Chondrocyte (in vitro differentiated cells): ENCODE data around the gene TMEM271. TPM values are rescaled to one million over a fixed set of nuclear protein-coding genes. Genes with fewer than 3 reads are reported as not detected.

Experiments used
- DNase-seq: peaks from one replicate; pipeline ENCODE4 v3.0.0; 2021; ENCODE audit warnings: mixed read lengths, low spot score
- H3K27ac Mint-ChIP-seq: one replicate; pipeline ENCODE4 v1.8.0; 2021; ENCODE audit warnings: mild to moderate bottlenecking, moderate library complexity, mixed read lengths; ENCODE audit not compliant: unreplicated experiment
- H3K27me3 Mint-ChIP-seq: 2 replicates; pipeline ENCODE4 v1.8.0; 2021; ENCODE audit warnings: low read depth, mixed read lengths
- H3K36me3 Mint-ChIP-seq: 2 replicates; pipeline ENCODE4 v1.8.0; 2021; ENCODE audit warnings: low read depth, mixed read lengths
- H3K4me1 Mint-ChIP-seq: 2 replicates; pipeline ENCODE4 v1.8.0; 2021; ENCODE audit warnings: low read depth, mild to moderate bottlenecking, mixed read lengths
- H3K4me3 Mint-ChIP-seq: one replicate; pipeline ENCODE4 v1.8.0; 2021; ENCODE audit warnings: mild to moderate bottlenecking, moderate library complexity, mixed read lengths; ENCODE audit not compliant: unreplicated experiment
- H3K9me3 Mint-ChIP-seq: 2 replicates; pipeline ENCODE4 v1.8.0; 2021; ENCODE audit warnings: low read depth, mixed read lengths
- CTCF ChIP-seq: fragments of 200-600 bp; sonication (generic); IDR thresholded peaks from 2 replicates; pipeline ENCODE4 v1.5.0; 2021; ENCODE audit warnings: antibody characterized with exemption, mild to moderate bottlenecking, moderate library complexity
- total RNA-seq: library from RNA; stranded (reverse); gene quantifications from 3 replicates; pipeline ENCODE4 v1.2.1, GENCODE V29; 2021

Gene TMEM271
- total RNA-seq, 1 donor from 2014 or later, result not detected

GRCh38 chr4:576991-577498 lies 950 bp upstream of the TMEM271 start:
- no peak for DNase-seq
- peaks cover 8% of the 10 kb centered on the region for H3K4me1 Mint-ChIP-seq
- no peaks in the 10 kb centered on the region for H3K36me3 Mint-ChIP-seq
- TF ChIP-seq CTCF, result no peak
- H3K27me3 Mint-ChIP-seq, result peaks cover 55% of the 10 kb centered on the region
- peaks cover 3% of the 10 kb centered on the region for H3K9me3 Mint-ChIP-seq
- H3K4me3 Mint-ChIP-seq, result peak overlapping the region; percentile 44
- no peak overlapping the region for H3K27ac Mint-ChIP-seq

GRCh38 chr4:575281-576141 lies 584 bp downstream of the TMEM271 start:
- no peak overlapping the region for H3K4me3 Mint-ChIP-seq
- H3K27me3 Mint-ChIP-seq, result peaks cover 55% of the 10 kb centered on the region

GRCh38 chr4:574346-575161 lies 1.5 kb downstream of the TMEM271 start:
- Mint-ChIP-seq H3K9me3 (no peaks in the 10 kb centered on the region), H3K4me3 (no peak overlapping the region), H3K4me1 (peaks cover 8% of the 10 kb centered on the region), H3K27me3 (peaks cover 51% of the 10 kb centered on the region), H3K27ac (no peak overlapping the region), H3K36me3 (no peaks in the 10 kb centered on the region)
- DNase-seq, result peak; percentile 87
- TF ChIP-seq CTCF, result no peak

More at GRCh38 chr4:575281-576141, 584 bp downstream of the TMEM271 start:
- Mint-ChIP-seq H3K4me1 (peaks cover 8% of the 10 kb centered on the region), H3K36me3 (no peaks in the 10 kb centered on the region), H3K9me3 (no peaks in the 10 kb centered on the region), H3K27ac (no peak overlapping the region)
- DNase-seq, result peak; percentile 92
- no peak for TF ChIP-seq CTCF

DNA sequence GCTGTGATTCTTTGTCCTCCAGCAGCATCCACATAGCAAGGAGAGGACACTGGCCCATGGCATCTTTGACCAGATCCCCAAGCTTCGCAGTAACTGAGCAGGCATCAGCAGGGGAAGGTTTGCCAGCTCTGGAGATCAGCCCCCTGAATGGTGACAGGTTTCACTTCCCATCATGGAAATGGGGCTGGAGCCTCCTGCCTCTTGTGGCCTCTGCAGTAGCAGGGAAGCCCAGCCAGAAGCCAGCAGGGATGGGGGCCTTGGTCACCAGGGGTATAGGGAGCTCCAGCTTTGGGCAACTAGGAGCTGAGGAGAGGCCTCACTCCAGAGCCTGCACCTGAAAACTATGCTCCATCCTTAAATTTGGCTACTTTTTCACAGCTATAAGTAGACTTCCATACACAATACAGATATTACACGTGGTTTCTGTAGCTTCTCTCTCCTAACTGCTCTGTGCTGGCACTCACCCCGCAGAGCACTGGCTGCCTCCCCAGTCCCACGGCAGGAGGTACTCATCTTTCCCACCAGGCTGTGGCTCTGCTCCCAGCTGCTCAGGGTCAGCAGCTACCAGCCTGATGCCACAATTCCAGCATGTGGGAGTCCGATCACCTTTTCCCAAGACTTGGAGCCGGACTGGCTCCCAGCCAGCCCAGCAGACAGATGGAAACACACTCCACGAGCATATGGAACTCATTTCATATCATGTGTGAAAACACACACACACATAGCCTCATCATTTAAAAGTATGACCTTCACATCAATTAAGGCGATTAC lies 2.8 kb downstream of the TMEM271 start:
- Mint-ChIP-seq H3K9me3 (no peaks in the 10 kb centered on the region), H3K4me3 (no peak overlapping the region), H3K27ac (no peak overlapping the region), H3K36me3 (no peaks in the 10 kb centered on the region), H3K27me3 (peaks cover 42% of the 10 kb centered on the region), H3K4me1 (peaks cover 8% of the 10 kb centered on the region)
- no peak for TF ChIP-seq CTCF
- DNase-seq, result no peak
